OCI-LY3 (cell line): Measurements from ENCODE around the gene MPZ.

Experiments
- EZH2phosphoT487 ChIP-seq: fragments of 200-600 bp; shearing (Covaris generic); IDR thresholded peaks from 2 replicates; pipeline ENCODE4 v1.6.1; 2018; ENCODE audit warnings: antibody characterized with exemption, mixed run types, low read depth
- TF ChIP-seq, protein P1 (sequence below): fragments of 200-600, 300-600 bp; sonication (generic); IDR thresholded peaks from 2 replicates; pipeline ENCODE4 v1.5.1; 2014; ENCODE audit warnings: antibody characterized with exemption, low read length, low read depth

DNA sequence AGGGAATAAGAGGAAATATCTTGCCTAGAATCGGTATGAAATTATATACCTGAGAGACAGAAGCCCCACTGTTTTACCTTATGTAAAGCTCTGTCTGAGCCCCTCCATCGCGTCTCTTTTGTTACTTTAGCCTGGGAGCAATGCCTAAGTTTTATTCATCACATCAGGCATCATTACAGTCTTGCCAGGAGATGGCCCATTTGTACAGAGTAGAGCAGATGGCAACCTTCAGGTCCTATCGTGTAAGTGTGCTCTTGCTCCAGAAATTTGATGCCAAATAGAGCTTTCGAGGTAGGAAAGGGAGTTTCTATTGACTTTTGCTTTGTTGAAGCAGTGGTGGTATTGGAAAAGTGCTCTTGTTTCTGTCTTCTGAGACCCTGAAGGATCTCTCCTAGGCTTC is 33.1 kb upstream of the MPZ start:
- TF ChIP-seq, protein P1, sequence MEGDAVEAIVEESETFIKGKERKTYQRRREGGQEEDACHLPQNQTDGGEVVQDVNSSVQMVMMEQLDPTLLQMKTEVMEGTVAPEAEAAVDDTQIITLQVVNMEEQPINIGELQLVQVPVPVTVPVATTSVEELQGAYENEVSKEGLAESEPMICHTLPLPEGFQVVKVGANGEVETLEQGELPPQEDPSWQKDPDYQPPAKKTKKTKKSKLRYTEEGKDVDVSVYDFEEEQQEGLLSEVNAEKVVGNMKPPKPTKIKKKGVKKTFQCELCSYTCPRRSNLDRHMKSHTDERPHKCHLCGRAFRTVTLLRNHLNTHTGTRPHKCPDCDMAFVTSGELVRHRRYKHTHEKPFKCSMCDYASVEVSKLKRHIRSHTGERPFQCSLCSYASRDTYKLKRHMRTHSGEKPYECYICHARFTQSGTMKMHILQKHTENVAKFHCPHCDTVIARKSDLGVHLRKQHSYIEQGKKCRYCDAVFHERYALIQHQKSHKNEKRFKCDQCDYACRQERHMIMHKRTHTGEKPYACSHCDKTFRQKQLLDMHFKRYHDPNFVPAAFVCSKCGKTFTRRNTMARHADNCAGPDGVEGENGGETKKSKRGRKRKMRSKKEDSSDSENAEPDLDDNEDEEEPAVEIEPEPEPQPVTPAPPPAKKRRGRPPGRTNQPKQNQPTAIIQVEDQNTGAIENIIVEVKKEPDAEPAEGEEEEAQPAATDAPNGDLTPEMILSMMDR, result no peak
- TF ChIP-seq EZH2phosphoT487, result no peak
